Measurements from ENCODE around the gene HEMK1. TPM values are rescaled to one million over a fixed set of nuclear protein-coding genes. Genes with fewer than 3 reads are reported as not detected.

HEMK1 gene
- total RNA-seq, 3 donors from 2014 or later (not counting 1 experiment from before 2014, with no cell fraction given) = 20.5 to 29.3 (median 28.2) TPM

DNA sequence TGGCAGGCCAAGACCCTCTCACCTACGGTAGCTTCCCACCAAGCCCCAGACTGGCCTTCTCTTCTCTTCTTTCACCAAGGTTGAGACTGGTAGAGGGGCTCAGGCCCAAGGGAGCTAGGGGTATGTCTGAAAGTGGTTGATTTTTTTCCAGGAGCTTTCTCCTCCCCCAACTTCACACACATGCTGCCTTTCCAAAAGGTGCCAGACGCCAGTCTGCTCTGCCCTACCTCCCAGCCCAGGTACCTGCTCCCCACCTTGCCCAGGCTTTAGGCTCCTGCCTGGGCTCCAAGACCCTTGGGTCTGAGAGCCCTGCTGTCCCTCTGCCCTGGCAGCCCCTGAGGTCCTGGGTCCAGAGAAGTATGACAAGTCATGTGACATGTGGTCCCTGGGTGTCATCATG is 76.1 kb downstream of the HEMK1 start:
- no peak for DNase-seq
- Histone ChIP-seq H3K27ac (ENCODE audit: low read length) (no peak overlapping the region), H3K27me3 (ENCODE audit: control insufficient read depth, insufficient read depth, low read length) (no peaks in the 10 kb centered on the region), H3K36me3 (ENCODE audit: control insufficient read depth, insufficient read depth, low read length) (peaks cover 78% of the 10 kb centered on the region), H3K4me3 (ENCODE audit: low read length) (no peak overlapping the region), H3K9me3 (ENCODE audit: control insufficient read depth, insufficient read depth, low read length) (no peaks in the 10 kb centered on the region), H3K4me1 (ENCODE audit: control insufficient read depth, insufficient read depth, low read length) (no peaks in the 10 kb centered on the region)
- WGBS (ENCODE audit: insufficient coverage) = 93% methylated on average over 2 of the region's 2 CpGs
- ATAC-seq = no peak
- H3K4me3 Mint-ChIP-seq = no peak overlapping the region
- intact Hi-C loops (cut with micrococcal nuclease) = no loop called here
- TF ChIP-seq, protein P1, sequence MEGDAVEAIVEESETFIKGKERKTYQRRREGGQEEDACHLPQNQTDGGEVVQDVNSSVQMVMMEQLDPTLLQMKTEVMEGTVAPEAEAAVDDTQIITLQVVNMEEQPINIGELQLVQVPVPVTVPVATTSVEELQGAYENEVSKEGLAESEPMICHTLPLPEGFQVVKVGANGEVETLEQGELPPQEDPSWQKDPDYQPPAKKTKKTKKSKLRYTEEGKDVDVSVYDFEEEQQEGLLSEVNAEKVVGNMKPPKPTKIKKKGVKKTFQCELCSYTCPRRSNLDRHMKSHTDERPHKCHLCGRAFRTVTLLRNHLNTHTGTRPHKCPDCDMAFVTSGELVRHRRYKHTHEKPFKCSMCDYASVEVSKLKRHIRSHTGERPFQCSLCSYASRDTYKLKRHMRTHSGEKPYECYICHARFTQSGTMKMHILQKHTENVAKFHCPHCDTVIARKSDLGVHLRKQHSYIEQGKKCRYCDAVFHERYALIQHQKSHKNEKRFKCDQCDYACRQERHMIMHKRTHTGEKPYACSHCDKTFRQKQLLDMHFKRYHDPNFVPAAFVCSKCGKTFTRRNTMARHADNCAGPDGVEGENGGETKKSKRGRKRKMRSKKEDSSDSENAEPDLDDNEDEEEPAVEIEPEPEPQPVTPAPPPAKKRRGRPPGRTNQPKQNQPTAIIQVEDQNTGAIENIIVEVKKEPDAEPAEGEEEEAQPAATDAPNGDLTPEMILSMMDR (IDR thresholded peaks at IDR 0.05) = no peak
- H3K27me3 Mint-ChIP-seq (ENCODE audit: low read depth in 2 of 2) = no peaks in the 10 kb centered on the region
- no peaks in the 10 kb centered on the region for H3K36me3 Mint-ChIP-seq
- H3K9me3 Mint-ChIP-seq = no peaks in the 10 kb centered on the region
- peaks cover 5% of the 10 kb centered on the region in 2 donors for H3K4me1 Mint-ChIP-seq
- peak overlapping the region in 1 of 2 donors; percentile 77 for H3K27ac Mint-ChIP-seq

Other genes starting within 250 kb of the HEMK1 start
- gene HYAL2, start 246.8 kb upstream of the HEMK1 start, total RNA-seq = 1 to 10 TPM; 1.2 to 3.7 (median 3.1) TPM
- 10 to 100 TPM; 18.4 to 23.4 (median 21.3) TPM for gene TUSC2, start 241.3 kb upstream of the HEMK1 start, total RNA-seq
- gene RASSF1, start 228.7 kb upstream of the HEMK1 start, total RNA-seq = 100 to 1,000 TPM; 298 to 329 (median 305) TPM
- 1 to 10 TPM; 3.0 to 6.3 (median 3.5) TPM for gene ZMYND10, start 223.8 kb upstream of the HEMK1 start, total RNA-seq
- 10 to 100 TPM; 78.9 to 87.6 (median 80.9) TPM for gene NPRL2, start 218.7 kb upstream of the HEMK1 start, total RNA-seq
- gene CYB561D2, start 218.7 kb upstream of the HEMK1 start, total RNA-seq = 10 to 100 TPM; 39.6 to 54.0 (median 50.5) TPM
- gene TMEM115, start 210.0 kb upstream of the HEMK1 start, total RNA-seq = 10 to 100 TPM; 15.3 to 24.3 (median 22.7) TPM
- 10 to 100 TPM; 36.5 to 56.4 (median 43.8) TPM for gene CACNA2D2, start 65.9 kb upstream of the HEMK1 start, total RNA-seq
- 10 to 100 TPM in 2 of 3 donors, 1 to 10 TPM in 1; 7.5 to 15.3 (median 11.7) TPM for gene C3orf18, start 1.8 kb upstream of the HEMK1 start, total RNA-seq
- 10 to 100 TPM in 2 of 3 donors, 1 to 10 TPM in 1; 2.4 to 23.6 (median 11.3) TPM for gene CISH, start 42.3 kb downstream of the HEMK1 start, total RNA-seq
- gene MAPKAPK3, start 47.6 kb downstream of the HEMK1 start, total RNA-seq = 10 to 100 TPM; 48.0 to 57.7 (median 49.3) TPM
- 1 to 10 TPM; 1.4 to 2.4 (median 1.7) TPM for gene DOCK3, start 105.4 kb downstream of the HEMK1 start, total RNA-seq

Data from natural killer cell (primary cell).